ENCODE measurements around the gene C19orf44. TPM values are rescaled to one million over a fixed set of nuclear protein-coding genes. Genes with fewer than 3 reads are reported as not detected.

The C19orf44 gene
- total RNA-seq, 2 experiments from 2014 or later: 0.78 to 1.0 TPM

GRCh38 chr19:16457954-16458331 is 38.3 kb upstream of the C19orf44 start:
- Mint-ChIP-seq H3K36me3 (ENCODE audit: low read depth) (no peaks in the 10 kb centered on the region), H3K27ac (no peak overlapping the region)

GRCh38 chr19:16458391-16459341 is 37.5 kb upstream of the C19orf44 start:
- intact Hi-C loops (cut with DNase I, micrococcal nuclease): no loop called here
- ATAC-seq (ENCODE audit: poor library complexity) (no peak), DNase-seq (no peak)
- peaks cover 7% of the 10 kb centered on the region for H3K36me3 ChIP-seq (ENCODE audit: insufficient read depth, low read length)
- Mint-ChIP-seq H3K9me3 (no peaks in the 10 kb centered on the region), H3K27me3 (no peaks in the 10 kb centered on the region), H3K36me3 (ENCODE audit: low read depth) (peaks cover 2% of the 10 kb centered on the region), H3K27ac (no peak overlapping the region), H3K4me3 (no peak overlapping the region), H3K4me1 (ENCODE audit: low read depth) (peaks cover 53% of the 10 kb centered on the region)
- ChIA-PET POLR2A (no interaction called here), CTCF (no interaction called here)
- no peak overlapping the region for H3K4me3 ChIP-seq (ENCODE audit: low read length)
- H3K27ac ChIP-seq (ENCODE audit: low read depth in 1 of 2, low read length in 2 of 2): no peak overlapping the region
- no peak for TF ChIP-seq CTCF (IDR thresholded peaks at IDR 0.05)
- no peaks in the 10 kb centered on the region for H3K27me3 ChIP-seq (ENCODE audit: control insufficient read depth in 1 of 2, insufficient read depth in 2 of 2, low read length in 2 of 2)
- H3K9me3 ChIP-seq (ENCODE audit: control insufficient read depth in 1 of 2, insufficient read depth in 1 of 2, low read length in 2 of 2): no peaks in the 10 kb centered on the region
- H3K4me1 ChIP-seq (ENCODE audit: insufficient read depth, low read length): peaks cover 50% of the 10 kb centered on the region

More at GRCh38 chr19:16457954-16458331, 38.3 kb upstream of the C19orf44 start:
- DNase-seq (no peak), ATAC-seq (ENCODE audit: poor library complexity) (no peak)
- Histone ChIP-seq H3K4me3 (ENCODE audit: low read length) (no peak overlapping the region), H3K4me1 (ENCODE audit: insufficient read depth, low read length) (peaks cover 44% of the 10 kb centered on the region), H3K36me3 (ENCODE audit: insufficient read depth, low read length) (peaks cover 7% of the 10 kb centered on the region), H3K9me3 (ENCODE audit: control insufficient read depth in 1 of 2, insufficient read depth in 1 of 2, low read length in 2 of 2) (no peaks in the 10 kb centered on the region), H3K27me3 (ENCODE audit: control insufficient read depth in 1 of 2, insufficient read depth in 2 of 2, low read length in 2 of 2) (no peaks in the 10 kb centered on the region), H3K27ac (ENCODE audit: low read depth in 1 of 2, low read length in 2 of 2) (no peak overlapping the region)
- H3K4me1 Mint-ChIP-seq (ENCODE audit: low read depth): peaks cover 46% of the 10 kb centered on the region
- H3K4me3 Mint-ChIP-seq: no peak overlapping the region
- intact Hi-C loops (cut with DNase I, micrococcal nuclease): no loop called here
- no peaks in the 10 kb centered on the region for H3K9me3 Mint-ChIP-seq
- H3K27me3 Mint-ChIP-seq: no peaks in the 10 kb centered on the region
- POLR2A ChIA-PET: no interaction called here
- TF ChIP-seq CTCF (IDR thresholded peaks at IDR 0.05): no peak
- CTCF ChIA-PET: no interaction called here

DNA sequence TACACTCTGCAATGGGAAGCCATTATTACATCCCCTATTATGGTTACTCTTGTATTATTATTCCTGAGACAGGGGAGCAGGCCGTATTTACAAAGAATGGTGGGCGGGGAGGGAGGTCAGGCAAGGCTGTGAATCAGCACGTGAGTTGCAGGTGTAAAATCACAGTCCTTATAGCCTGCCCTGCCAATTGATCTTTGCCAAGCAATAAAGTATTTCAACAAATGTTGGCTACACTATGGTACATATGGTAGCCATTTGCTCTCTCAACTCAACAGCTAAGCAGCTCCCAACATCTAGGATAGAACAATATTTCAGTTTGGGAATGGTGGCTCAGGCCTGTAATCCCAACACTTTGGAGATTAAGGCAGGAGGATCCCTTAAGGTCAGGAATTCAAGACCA is 36.5 kb upstream of the C19orf44 start:
- Histone ChIP-seq H3K9me3 (ENCODE audit: control insufficient read depth in 1 of 2, insufficient read depth in 1 of 2, low read length in 2 of 2) (no peaks in the 10 kb centered on the region), H3K27ac (ENCODE audit: low read depth in 1 of 2, low read length in 2 of 2) (no peak overlapping the region), H3K4me3 (ENCODE audit: low read length) (no peak overlapping the region), H3K27me3 (ENCODE audit: control insufficient read depth in 1 of 2, insufficient read depth in 2 of 2, low read length in 2 of 2) (no peaks in the 10 kb centered on the region), H3K36me3 (ENCODE audit: insufficient read depth, low read length) (peaks cover 7% of the 10 kb centered on the region), H3K4me1 (ENCODE audit: insufficient read depth, low read length) (peaks cover 60% of the 10 kb centered on the region)
- H3K27me3 Mint-ChIP-seq: no peaks in the 10 kb centered on the region
- no peaks in the 10 kb centered on the region for H3K9me3 Mint-ChIP-seq
- DNase-seq (no peak), ATAC-seq (ENCODE audit: poor library complexity) (no peak)
- peaks cover 10% of the 10 kb centered on the region for H3K36me3 Mint-ChIP-seq (ENCODE audit: low read depth)
- no peak overlapping the region for H3K27ac Mint-ChIP-seq
- POLR2A ChIA-PET: no interaction called here
- TF ChIP-seq CTCF (IDR thresholded peaks at IDR 0.05): no peak
- intact Hi-C loops (cut with DNase I, micrococcal nuclease): no loop called here
- no peak overlapping the region for H3K4me3 Mint-ChIP-seq
- CTCF ChIA-PET: no interaction called here
- H3K4me1 Mint-ChIP-seq (ENCODE audit: low read depth): peaks cover 57% of the 10 kb centered on the region
